Measurements from ENCODE around the gene SDK1. TPM values are rescaled to one million over a fixed set of nuclear protein-coding genes. Genes with fewer than 3 reads are reported as not detected.

The SDK1 gene
- total RNA-seq, result 0.48 and 1.2 TPM in 2 replicates

DNA sequence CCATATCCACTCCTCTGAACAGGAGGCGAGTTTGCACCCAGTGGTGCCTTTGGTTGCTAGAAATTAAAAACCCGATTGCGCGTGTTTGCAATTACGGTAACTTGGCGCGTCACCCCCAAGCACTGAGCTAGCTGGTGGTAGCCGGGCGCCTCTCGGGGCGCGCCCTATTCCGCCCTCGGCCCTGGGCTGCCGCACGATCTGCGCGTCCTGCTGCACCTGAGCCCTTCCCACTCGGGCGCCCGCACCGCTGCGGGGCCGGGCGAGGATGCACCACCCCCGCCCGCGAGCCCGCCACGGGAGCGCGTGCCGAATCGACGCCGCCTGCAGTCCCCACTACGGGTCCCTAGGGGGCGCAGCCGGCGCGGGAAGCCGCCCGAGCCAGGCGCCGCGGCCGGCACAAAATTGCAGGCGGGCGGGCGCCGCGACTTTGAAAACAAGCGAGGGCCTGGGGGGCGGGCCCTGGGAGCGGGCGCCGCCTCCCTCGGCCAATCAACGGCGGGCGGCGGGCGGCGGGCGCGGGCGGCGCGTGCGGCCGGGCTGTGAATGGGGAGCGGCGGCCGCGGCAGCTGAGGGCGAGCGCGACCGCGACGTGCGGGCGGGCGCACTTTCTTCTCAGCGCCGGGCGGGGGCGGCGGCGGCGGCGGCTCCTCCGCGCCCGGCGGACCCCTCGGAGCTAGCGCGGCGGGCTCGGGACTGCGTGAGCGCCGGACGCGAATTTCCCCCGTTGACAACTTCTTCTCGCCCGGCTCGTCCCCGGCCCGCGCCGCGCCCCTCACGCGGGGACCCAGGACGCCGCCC, at the start of gene SDK1:
TSS of gene SDK1 (plus strand) at position 602 of the 798 bp plus-strand sequence. CDS start 335 bp downstream, outside the sequence.
- Mint-ChIP-seq H3K27me3 (ENCODE audit: low read depth) (peaks cover 59% of the 10 kb centered on the region), H3K27ac (no peak within 1 kb of the TSS), H3K9me3 (no peaks in the 10 kb centered on the region), H3K4me1 (ENCODE audit: low read depth) (peaks cover 17% of the 10 kb centered on the region), H3K4me3 (ENCODE audit: low read depth) (peak within 1 kb of the TSS; percentile 66), H3K36me3 (ENCODE audit: low read depth) (no peaks in the 10 kb centered on the region)
- DNase-seq (ENCODE audit: low spot score), result peak; percentile 87
- intact Hi-C loops (cut with micrococcal nuclease), result loop anchor here (1.0 to 10.0 kb wide), 5 partner anchors 104 to 596 kb away; no protein-coding TSS in a partner anchor

DNA sequence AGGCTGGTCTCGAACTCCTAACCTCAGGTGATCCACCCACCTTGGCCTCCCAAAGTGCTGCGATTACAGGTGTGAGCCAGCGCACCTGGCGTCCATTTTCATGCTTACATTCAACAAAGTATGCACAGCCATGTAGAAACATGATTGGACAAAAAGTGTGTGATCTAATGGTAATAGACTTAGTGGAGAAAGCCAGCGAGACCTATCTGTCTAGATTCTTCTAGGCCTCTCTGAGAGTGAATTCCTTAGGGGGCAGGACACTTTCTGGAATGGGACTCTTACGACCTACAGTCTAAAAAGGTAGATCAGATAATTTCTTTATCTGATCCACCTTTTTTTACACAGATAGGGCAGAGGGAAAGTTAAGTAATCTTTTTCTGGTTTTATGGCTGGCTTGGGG, 46.3 kb upstream of the SDK1 start:
- Mint-ChIP-seq H3K9me3 (no peaks in the 10 kb centered on the region), H3K4me1 (ENCODE audit: low read depth) (no peaks in the 10 kb centered on the region), H3K27me3 (ENCODE audit: low read depth) (peaks cover 4% of the 10 kb centered on the region), H3K36me3 (ENCODE audit: low read depth) (no peaks in the 10 kb centered on the region), H3K27ac (no peak overlapping the region), H3K4me3 (ENCODE audit: low read depth) (no peak overlapping the region)
- no peak for DNase-seq (ENCODE audit: low spot score)
- intact Hi-C loops (cut with micrococcal nuclease), result no loop called here

DNA sequence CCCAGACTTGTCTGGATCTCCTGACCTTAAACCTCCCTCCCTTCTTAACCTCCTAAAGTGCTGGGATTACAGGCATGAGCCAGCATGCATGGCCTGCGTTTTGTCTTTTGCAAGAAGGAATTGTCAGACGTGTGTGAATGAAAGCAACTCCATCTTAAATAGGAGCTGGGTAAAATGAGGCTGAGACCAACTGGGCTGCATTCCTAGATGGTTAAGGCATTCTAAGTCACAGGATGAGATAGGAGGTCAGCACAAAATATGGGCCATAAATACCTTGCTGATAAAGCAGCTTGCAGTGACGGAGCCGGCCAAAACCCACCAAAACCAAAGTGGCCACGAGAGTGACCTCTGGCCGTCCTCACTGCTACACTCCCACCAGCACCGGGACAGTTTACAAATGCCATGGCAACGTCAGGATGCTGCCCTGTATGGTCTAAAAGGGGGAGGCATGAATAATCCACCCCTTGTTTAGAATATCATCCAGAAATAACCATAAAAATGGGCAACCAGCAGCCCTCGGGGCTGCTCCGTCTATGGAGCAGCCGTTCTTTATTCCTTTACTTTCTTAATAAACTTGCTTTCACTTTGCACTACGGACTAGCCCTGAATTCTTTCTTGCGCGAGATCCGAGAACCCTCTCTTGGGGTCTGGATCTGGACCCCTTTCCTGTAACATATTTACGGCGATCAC, 41.2 kb upstream of the SDK1 start:
- DNase-seq (ENCODE audit: low spot score), result no peak
- no peaks in the 10 kb centered on the region for H3K4me1 Mint-ChIP-seq (ENCODE audit: low read depth)
- H3K4me3 Mint-ChIP-seq (ENCODE audit: low read depth), result peak overlapping the region; percentile 59
- H3K9me3 Mint-ChIP-seq, result no peaks in the 10 kb centered on the region
- H3K36me3 Mint-ChIP-seq (ENCODE audit: low read depth), result no peaks in the 10 kb centered on the region
- no peak overlapping the region for H3K27ac Mint-ChIP-seq
- H3K27me3 Mint-ChIP-seq (ENCODE audit: low read depth), result peaks cover 12% of the 10 kb centered on the region
- intact Hi-C loops (cut with micrococcal nuclease), result no loop called here

DNA sequence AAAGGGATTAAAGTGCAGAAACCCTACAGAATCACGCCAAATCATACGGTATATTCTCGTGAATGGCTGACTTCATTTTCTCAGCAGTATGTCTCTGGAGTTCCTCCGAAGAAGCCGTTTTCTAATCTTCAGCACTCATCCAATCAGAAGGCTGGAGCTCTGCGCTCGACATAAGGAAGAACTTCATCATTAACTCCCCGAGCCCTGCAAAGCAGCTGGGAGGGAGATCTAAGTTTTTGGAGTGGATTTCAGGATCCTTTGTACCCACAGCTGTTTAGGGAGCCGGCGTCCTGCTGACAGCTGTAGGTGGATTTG, 40.7 kb upstream of the SDK1 start:
- intact Hi-C loops (cut with micrococcal nuclease), result no loop called here
- Mint-ChIP-seq H3K27me3 (ENCODE audit: low read depth) (peaks cover 16% of the 10 kb centered on the region), H3K27ac (no peak overlapping the region), H3K36me3 (ENCODE audit: low read depth) (no peaks in the 10 kb centered on the region), H3K4me3 (ENCODE audit: low read depth) (peak overlapping the region; percentile 59), H3K9me3 (no peaks in the 10 kb centered on the region), H3K4me1 (ENCODE audit: low read depth) (no peaks in the 10 kb centered on the region)
- DNase-seq (ENCODE audit: low spot score), result no peak

DNA sequence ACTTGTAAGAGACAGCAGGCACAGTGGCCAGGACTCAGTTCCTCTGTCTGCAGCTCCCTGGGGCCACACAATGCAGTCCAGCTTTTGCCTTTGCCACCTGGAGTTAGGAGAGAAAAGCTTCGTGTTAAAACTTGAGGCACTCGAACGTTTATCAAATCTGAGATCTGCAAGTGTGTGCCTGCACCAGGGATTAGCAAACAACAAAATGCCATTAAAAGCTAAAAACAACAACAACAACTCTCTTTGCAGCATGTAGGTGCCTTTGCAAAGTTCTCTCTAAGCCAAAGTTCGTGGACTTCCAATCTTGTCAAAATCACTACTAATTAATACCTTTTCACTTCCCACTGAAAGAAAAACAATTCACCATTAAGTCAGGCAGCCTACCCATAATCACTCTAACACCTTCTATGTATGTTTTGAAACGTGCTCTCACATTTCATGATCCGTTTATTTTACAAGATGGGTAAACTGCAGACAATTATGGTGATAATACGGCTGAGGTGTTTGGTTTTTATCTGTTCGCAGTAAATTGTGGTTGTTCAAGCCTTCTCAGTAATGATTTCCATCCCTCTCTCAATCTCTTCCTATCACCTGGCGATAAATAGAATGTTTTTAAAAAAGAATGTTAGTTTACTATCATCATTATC, 36.2 kb upstream of the SDK1 start:
- intact Hi-C loops (cut with micrococcal nuclease), result no loop called here
- no peaks in the 10 kb centered on the region for H3K36me3 Mint-ChIP-seq (ENCODE audit: low read depth)
- peaks cover 16% of the 10 kb centered on the region for H3K27me3 Mint-ChIP-seq (ENCODE audit: low read depth)
- H3K9me3 Mint-ChIP-seq, result no peaks in the 10 kb centered on the region
- no peak overlapping the region for H3K27ac Mint-ChIP-seq
- DNase-seq (ENCODE audit: low spot score), result no peak
- H3K4me1 Mint-ChIP-seq (ENCODE audit: low read depth), result no peaks in the 10 kb centered on the region
- H3K4me3 Mint-ChIP-seq (ENCODE audit: low read depth), result no peak overlapping the region

GRCh38 chr7:3265388-3265787, 35.7 kb upstream of the SDK1 start:
- no peak overlapping the region for H3K4me3 Mint-ChIP-seq (ENCODE audit: low read depth)
- no peaks in the 10 kb centered on the region for H3K36me3 Mint-ChIP-seq (ENCODE audit: low read depth)
- no peaks in the 10 kb centered on the region for H3K4me1 Mint-ChIP-seq (ENCODE audit: low read depth)
- peaks cover 16% of the 10 kb centered on the region for H3K27me3 Mint-ChIP-seq (ENCODE audit: low read depth)
- DNase-seq (ENCODE audit: low spot score), result no peak
- intact Hi-C loops (cut with micrococcal nuclease), result no loop called here
- H3K9me3 Mint-ChIP-seq, result no peaks in the 10 kb centered on the region
- no peak overlapping the region for H3K27ac Mint-ChIP-seq

- Mint-ChIP-seq H3K36me3 (ENCODE audit: low read depth) (no peaks in the 10 kb centered on the region), H3K9me3 (no peaks in the 10 kb centered on the region), H3K4me3 (ENCODE audit: low read depth) (no peak overlapping the region), H3K4me1 (ENCODE audit: low read depth) (no peaks in the 10 kb centered on the region), H3K27me3 (ENCODE audit: low read depth) (peaks cover 14% of the 10 kb centered on the region), H3K27ac (no peak overlapping the region)
- intact Hi-C loops (cut with micrococcal nuclease), result no loop called here
- no peak for DNase-seq (ENCODE audit: low spot score)
Observed at GRCh38 chr7:3266240-3266639, 34.8 kb upstream of the SDK1 start.

DNA sequence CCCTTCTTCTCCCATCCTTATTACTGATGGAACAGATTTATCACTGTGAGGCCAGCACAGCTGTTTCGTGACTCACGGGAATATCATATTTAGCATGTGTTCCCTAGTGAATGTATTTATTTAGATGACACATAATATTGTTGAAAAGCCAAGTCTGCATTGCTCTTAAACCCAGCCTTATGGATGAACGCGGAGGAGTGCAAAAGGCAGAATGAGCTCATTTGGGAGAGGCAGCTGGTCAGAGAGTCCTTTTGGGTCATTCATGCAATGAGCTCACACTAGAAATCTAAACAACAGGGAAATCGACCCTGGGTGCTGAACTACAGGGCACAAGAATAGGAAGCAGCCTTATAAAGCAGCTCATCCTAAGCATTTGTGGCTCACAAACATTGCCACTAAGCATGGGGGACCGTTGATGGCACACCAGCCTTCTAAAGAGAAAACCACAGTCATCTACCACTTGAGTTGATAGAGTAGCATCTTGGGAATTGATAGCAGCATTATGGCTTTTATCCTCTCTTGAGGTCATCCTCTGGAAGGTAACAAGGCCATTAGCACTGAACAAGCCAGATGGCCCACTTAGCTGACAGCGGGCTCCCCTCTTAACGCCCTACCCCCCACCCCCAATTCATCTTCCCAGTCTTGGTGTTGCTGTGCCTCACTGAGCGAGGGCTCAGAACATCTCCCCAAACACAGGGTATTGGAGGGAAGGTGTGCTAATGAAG, 32.9 kb upstream of the SDK1 start:
- H3K27me3 Mint-ChIP-seq (ENCODE audit: low read depth), result peaks cover 14% of the 10 kb centered on the region
- no peaks in the 10 kb centered on the region for H3K4me1 Mint-ChIP-seq (ENCODE audit: low read depth)
- H3K27ac Mint-ChIP-seq, result no peak overlapping the region
- no peak overlapping the region for H3K4me3 Mint-ChIP-seq (ENCODE audit: low read depth)
- intact Hi-C loops (cut with micrococcal nuclease), result no loop called here
- no peaks in the 10 kb centered on the region for H3K9me3 Mint-ChIP-seq
- DNase-seq (ENCODE audit: low spot score), result no peak
- H3K36me3 Mint-ChIP-seq (ENCODE audit: low read depth), result no peaks in the 10 kb centered on the region

DNA sequence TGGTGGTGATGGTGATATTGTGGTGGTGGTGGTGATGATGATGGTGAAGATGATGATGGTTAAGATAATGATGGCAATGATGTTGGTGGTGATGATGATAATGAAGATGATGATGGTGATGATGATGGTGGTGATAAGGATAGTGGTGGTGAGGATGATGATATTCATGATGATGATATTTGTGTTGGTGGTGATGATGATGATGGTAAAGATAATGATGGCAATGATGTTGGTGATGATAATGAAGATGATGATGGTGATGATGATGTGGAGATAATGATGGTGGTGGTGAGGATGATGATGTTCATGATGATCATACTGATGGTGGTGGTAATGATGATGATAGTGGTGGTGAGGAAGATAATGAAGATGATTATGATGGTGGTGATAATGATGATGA, 30.7 kb upstream of the SDK1 start:
- H3K27me3 Mint-ChIP-seq (ENCODE audit: low read depth), result no peaks in the 10 kb centered on the region
- H3K4me1 Mint-ChIP-seq (ENCODE audit: low read depth), result no peaks in the 10 kb centered on the region
- H3K27ac Mint-ChIP-seq, result no peak overlapping the region

GRCh38 chr7:3271298-3271697, 29.8 kb upstream of the SDK1 start:
- Mint-ChIP-seq H3K9me3 (no peaks in the 10 kb centered on the region), H3K4me1 (ENCODE audit: low read depth) (no peaks in the 10 kb centered on the region), H3K27ac (no peak overlapping the region), H3K36me3 (ENCODE audit: low read depth) (no peaks in the 10 kb centered on the region), H3K27me3 (ENCODE audit: low read depth) (no peaks in the 10 kb centered on the region), H3K4me3 (ENCODE audit: low read depth) (no peak overlapping the region)
- intact Hi-C loops (cut with micrococcal nuclease), result no loop called here
- no peak for DNase-seq (ENCODE audit: low spot score)

More for the DNA sequence above, 30.7 kb upstream of the SDK1 start:
- no peak overlapping the region for H3K4me3 Mint-ChIP-seq (ENCODE audit: low read depth)
- H3K36me3 Mint-ChIP-seq (ENCODE audit: low read depth), result no peaks in the 10 kb centered on the region
- intact Hi-C loops (cut with micrococcal nuclease), result no loop called here
- H3K9me3 Mint-ChIP-seq, result no peaks in the 10 kb centered on the region
- no peak for DNase-seq (ENCODE audit: low spot score)

GRCh38 chr7:3272691-3273141, 28.3 kb upstream of the SDK1 start:
- intact Hi-C loops (cut with micrococcal nuclease), result no loop called here
- Mint-ChIP-seq H3K9me3 (peaks cover 4% of the 10 kb centered on the region), H3K27me3 (ENCODE audit: low read depth) (peaks cover 1% of the 10 kb centered on the region), H3K4me1 (ENCODE audit: low read depth) (no peaks in the 10 kb centered on the region), H3K27ac (no peak overlapping the region), H3K4me3 (ENCODE audit: low read depth) (no peak overlapping the region), H3K36me3 (ENCODE audit: low read depth) (no peaks in the 10 kb centered on the region)
- no peak for DNase-seq (ENCODE audit: low spot score)

GRCh38 chr7:3274131-3274530, 26.9 kb upstream of the SDK1 start:
- Mint-ChIP-seq H3K9me3 (peaks cover 4% of the 10 kb centered on the region), H3K27ac (no peak overlapping the region), H3K4me1 (ENCODE audit: low read depth) (no peaks in the 10 kb centered on the region), H3K36me3 (ENCODE audit: low read depth) (no peaks in the 10 kb centered on the region), H3K27me3 (ENCODE audit: low read depth) (peaks cover 4% of the 10 kb centered on the region), H3K4me3 (ENCODE audit: low read depth) (no peak overlapping the region)
- no peak for DNase-seq (ENCODE audit: low spot score)
- intact Hi-C loops (cut with micrococcal nuclease), result no loop called here
